NCI-H774 (cell line): Measurements from ENCODE around the gene APP.

ENCODE experiments used
- DNase-seq: peaks from one replicate; lab custom pipeline; 2025; lab: John Stamatoyannopoulos, UW

The APP gene

DNA sequence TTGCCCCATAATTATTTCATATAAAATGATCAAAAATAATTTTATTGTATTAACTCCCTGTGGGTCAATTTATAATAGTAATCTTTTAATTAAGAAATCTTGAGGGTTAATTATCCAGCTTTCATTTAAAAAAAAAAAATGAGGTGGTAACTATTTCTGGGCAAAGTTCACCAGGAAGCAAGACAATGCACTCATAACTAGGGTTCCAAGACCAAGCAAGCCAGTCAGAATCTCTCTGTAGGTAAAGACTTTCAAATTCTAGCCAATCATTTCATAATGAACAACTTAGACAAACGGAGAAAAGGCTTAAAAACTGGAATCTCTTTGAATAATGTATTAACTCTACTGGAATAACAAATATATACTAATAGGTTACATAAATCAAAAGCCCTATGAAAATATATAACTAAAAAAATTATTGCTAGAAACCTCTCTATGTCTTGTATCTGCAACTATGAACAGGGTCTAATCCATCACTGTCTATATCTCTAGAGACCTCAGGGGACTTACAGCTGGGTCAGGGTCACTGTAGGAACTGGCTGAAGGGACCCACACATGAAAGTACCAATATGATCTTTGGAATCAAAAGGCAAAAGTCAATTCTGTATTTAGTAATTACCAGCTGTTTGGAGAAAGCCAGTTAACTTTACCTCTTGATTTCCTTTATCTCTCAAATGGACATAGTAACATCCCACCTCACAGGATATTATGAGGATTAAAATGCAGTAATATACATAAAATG lies 43.3 kb downstream of the APP start:
- no peak for DNase-seq

DNA sequence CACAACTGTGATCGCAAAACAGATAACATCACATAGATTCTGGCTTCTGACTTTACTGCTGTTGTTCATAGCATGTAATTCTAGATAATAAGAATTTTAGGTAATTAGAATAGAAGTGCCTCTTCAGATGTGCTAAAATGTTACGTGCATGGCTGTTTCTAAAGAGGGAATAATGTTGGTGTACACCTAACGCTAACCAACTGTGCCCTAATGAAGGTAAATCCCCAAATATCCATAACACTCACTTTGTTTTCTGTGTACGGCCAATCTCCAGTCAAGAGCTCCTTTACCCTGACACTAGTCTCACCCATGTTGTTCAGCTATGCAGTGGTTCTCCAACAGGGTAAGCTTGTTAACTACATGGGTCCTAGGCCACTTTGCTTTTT lies 44.4 kb downstream of the APP start:
- no peak for DNase-seq

DNA sequence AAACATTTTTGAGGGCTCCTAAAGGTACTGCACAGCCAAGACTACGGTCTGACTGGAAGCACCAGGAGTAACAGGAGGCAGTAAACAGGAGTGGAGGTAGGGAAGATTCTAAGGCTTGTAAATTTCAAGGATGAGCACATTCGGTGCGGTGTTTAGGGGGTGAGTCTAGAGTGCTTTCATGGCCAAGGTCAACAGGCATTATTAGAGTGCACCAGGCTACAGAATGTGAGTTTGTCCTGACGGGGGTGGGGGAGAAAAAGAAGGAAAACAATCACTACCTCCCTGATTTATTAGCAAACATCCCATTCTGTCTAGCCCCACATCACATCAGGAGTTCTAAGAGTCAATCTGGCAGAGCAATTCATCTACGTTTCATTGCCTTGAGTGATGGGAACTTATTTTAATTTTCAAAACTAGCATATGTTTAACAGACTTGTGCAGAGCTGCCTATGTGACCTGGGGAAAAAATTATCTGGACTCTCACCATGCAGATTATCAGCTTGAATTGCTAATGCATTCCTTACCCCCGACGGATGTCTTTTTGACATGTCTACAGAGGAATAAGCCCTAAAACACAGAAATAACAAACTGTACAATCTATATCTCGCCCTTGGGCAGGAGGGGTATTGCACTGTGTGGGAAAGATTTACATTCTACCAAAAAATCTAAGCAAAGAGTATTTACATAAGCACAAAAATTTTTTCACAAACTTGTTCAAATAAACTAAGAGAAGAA lies 45.0 kb downstream of the APP start:
- DNase-seq = no peak

DNA sequence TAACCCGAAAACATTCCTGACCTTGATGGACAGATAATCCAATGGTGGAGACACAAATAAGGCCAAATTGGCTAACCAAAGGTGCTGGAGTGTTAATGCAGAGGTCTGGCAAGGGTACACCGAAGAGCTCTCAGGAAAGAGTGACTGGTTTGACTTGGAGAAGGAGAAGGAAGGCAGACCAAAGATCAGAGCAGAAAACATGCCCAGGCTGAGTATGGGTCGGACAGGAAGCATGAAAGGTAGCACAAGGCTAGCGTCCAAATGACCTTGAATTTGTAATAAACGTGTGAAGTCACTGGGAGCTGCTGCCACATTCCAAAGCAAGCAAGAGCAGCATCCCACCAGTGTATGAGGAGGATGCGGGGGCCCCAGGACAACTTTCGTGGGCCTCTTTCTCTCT lies 45.7 kb downstream of the APP start:
- DNase-seq = no peak

DNA sequence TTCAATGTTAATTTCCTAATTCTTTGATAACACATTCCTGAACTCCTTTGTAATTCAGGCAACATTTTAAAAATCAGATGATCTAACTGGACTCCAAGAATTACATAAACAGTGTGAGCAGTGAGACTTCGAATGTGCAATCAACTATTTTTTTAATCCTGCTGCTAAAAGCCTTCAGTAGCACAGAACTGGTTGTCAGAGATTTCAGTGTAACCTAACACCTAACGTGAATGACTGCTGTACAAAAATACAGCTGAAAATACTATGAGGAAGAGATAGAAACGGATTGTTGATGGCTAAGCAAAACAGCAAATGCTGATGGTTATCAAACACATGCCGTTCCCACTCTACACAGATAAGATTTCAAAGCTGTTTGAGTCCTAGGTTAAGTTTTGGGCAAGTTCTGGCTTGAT lies 46.1 kb downstream of the APP start:
- DNase-seq = no peak

DNA sequence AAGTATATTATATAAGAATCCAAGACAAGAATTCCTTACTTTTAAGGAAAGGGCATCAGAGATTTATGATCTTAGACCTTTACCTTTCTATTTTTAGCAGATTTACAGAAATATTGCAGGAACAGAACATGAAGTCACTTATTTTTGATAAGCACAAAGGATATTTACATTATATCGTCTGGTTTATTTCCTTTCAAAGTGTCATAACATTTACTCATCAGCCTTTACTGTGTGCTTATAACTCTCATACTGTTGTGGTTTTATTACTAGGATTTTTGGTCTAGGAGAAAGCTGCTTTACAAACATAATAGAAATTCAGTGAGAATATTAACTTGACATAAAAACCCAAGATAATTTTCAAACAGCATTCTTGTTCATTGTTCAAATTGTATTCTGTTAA lies 47.6 kb downstream of the APP start:
- no peak for DNase-seq

DNA sequence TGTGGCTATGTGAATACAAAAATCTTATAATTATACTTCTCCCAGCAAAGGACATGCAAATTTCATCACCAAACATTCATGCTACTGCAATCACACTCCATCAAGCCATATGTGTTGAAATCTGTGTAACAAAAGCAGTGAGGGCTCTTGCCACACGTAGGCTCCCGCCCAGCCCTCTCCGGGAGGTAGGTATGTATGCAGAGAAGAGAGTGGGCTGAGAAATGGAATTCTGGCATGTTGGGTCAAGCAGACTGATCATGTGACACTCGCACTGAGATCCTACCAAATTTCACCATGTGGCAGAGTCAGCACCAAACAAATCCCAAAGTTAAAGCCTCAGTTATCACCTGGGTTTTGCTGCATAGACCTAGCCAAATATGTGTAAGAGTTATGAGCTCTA lies 49.7 kb downstream of the APP start:
- DNase-seq = no peak

DNA sequence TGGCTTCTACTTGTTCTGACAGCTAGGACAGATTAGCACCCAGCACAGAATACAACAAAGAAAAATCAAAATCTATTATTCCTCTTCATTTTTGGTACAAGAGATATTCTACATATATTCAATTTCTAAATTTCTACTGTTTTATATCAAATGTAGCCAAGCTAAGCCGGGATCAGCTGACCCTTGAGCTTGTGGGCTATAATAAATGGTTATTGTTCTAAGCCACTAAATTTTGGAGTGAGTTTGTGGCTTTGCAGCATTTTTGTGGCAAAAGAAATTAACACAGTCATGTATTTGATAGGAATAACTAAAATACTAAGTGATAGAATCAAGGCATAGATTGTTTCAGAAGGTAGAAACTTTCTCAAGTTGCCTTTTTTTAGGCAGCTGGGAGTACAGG lies 50.7 kb downstream of the APP start:
- no peak for DNase-seq

DNA sequence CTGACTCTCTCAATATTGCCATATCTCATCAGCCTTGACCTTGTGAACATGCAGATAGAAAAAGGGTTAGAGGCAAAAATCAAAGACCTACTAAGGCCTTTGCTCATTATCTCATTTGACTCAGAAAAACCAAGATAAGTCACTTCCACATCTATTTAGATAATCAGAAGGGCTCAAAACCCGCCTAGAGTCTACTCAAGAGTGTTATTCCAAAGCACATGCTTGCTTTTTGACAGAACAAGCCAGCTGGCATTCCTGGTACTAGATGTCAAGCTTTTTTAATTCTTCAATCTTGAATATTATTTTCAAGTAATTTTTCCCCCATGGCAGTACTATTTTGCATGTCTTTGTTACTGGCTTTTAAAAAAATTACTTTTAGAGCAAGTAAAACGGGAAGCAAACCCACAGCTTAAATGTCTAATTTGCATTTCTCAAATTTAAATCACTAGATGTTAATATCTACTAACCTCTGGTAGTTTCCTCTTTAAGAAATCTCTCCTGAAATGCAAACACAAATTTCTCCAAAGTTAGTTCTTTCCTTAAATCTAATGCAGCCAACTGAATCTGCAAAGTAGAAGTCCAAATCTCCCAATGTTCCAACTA lies 51.5 kb downstream of the APP start:
- DNase-seq = no peak

DNA sequence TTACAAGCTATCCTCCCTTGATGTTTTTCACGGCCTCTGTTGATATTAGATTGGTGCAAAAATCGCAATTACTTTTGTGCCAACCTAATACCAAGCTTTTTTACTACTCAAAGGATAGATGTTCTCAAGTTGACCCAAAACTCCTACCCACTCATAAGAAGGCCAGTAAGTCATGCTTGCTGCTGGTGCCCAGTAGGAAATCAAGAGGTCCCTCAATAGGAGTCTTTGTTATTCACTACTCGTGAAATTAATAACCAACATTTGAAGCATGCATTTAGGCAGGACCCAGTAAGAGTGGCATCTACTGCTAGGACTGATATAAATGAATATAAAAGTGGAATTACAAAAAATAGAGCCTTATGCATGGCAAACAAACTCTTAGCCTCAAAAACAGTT lies 52.6 kb downstream of the APP start:
- no peak for DNase-seq

DNA sequence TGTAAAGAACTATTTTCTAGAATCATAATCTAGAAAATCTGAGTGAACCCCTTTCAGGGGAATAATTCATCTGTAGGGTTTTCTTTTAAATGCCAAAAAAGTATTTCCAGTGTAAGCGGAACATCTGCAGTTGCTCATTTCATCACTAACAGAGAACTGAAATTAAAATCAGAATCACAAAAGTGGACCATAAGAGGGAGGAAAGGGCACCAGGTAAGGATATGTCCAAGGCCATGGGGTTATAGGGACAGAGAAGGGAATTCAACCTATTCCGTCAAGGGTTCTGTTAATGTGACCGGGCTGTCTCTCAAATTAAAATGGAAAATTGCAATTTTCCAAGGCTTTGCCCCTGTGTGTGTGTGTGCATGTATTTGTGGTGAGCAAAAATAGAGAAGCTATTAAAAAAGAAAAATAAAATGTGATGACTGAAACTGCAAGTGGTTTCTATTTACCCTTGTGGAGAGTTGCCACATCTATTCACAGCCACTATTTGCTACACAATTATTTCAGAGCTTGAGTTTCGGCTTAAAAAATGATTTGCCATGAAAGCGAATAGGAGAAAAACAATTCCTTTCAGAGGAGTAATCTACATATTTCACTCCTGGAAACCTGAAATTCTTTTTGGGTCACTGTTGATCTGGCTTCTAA lies 53.1 kb downstream of the APP start:
- peak; percentile 41 for DNase-seq

DNA sequence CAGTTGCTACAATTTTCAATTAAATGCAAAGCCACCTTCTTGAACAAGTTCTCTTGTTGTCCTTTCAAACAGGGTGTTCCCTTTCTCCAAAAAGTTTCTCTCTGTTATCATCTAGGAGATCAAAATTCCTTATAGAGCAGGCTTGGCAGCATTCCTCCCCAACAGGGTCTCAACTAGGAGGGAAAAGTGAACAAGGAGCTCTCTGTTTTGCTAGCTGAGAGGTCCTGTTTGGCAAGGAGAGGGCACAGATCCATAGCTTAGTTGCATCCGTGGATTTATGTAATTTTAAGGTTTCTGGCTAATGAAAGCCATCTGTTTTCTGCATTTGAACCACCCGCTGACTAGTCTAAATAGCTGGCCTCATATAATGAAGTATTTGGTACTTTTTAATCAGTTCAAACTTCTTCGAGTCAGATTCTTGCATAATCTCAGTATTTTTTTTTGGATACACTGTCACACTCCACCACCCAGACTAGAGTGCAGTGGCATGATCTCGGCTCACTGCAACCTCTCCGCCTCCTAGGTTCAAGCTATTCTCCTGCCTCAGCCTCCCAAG lies 54.0 kb downstream of the APP start:
- DNase-seq = no peak

DNA sequence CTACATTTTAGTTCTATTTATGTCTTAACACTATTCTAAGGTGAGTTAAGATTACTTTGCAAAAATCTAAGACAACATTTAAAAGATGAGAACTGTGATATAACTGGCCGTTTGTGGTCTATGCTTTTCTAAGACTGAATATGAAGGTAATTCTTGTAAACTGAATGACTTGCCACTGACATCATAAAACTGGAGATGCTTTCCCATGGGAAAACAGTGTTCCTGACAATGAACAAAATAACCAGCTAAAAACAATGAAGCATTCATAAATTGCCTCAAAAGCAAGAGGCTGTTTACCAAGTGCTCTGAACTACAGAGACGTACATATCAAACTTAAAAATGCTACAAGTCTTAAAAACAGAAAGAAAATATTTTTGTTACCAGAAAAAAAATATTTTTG lies 54.7 kb downstream of the APP start:
- DNase-seq = no peak

DNA sequence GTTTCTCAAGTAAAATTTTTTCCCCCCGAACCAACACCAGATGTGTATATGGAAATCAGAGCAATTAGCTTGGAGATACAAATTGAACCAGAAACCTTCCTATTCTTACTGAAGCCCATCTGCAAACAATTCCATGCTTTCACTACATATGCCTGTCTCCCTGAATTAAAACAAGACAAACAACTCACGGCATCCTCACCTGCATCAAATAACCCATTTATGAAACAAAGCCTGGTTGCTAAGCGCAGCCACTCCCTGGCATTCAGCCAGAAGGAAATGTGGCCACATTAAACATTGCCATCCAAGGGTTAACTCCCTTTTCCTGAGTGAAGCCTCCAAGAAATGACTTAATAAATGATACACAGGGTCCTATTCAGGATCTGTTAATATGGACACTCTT lies 55.3 kb downstream of the APP start:
- peak; percentile 75 for DNase-seq

DNA sequence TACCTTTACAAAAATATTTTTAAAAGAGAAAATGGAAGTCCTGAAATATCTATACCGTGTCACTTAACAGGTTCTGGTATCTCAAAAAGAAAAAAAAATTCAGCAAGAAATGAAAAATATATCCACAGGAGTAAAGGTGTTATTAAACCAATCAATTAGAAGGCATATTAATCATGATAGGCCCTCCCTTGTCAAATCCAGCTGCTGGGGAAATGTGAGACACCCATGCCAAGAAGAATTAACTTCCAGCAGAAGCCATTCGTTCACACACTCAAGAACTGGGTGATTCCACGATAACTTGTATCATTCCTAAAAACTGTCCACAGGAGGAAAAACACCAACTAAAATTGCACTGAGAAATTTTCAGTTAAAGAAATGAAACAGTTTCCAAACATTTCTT lies 57.6 kb downstream of the APP start:
- DNase-seq = no peak

DNA sequence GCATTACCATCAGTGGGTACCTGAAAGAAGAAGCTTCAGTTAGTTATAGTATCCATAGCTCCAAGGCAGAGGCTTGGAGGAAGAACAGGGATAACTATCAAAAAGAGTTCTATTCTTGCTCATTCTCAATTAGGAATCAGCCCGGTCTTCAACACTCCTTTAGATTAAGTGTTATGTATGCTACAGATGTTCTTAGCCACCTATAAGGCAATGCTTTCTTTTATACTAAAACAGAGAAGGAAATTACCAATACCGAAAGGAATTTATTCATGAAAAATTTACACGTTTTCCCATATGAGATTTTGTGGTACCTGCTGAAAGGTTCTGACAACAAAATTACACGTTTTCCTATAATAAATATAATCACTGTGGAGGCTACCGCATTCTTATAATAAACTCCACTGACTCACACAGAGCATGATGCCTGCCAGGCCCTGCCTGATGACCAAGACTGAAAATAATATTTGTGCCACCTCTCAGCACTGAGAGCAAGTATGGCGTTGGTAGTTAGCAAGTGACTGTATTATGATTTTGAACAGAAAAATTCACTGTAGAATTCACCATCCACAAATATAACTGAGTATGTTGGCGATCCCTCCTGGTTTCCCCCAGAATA lies 58.3 kb downstream of the APP start:
- no peak for DNase-seq

DNA sequence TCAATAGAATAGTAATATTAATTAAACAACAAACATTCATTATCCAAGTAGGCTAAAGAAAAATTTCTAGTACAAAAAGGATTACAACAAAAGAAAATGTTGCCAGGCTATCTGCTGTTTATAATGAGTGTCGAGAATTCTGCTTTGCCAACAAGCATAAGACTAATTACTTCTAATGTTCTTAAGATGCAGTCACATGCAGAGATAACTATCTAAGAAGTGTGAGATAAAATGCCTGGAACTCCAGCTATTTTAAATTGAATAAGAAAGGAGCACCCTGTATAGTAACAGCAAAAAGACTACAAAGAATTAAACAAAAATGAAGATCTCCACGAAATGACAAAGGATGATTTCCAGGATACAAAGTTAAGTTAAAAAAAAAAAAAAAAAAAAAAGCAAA lies 59.9 kb downstream of the APP start:
- DNase-seq = no peak

DNA sequence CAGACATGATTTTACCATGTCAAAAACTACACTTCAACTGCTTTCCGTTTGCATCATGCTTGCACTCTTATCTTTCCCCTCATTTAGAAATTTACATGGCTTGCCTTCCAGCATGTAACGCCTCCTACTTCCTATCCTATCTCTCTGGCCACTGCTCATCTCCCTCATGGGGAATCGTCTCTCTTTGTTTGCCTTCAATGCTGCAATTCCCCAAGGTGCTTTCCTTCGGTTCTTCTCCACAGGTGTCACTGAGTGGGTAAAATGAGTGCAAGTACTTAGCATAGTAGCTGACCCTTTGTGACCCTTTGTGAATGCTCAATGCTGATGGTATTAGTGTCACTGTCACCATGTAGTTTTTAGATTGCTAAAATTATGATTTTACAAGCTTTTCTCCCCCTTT lies 63.1 kb downstream of the APP start:
- DNase-seq = no peak

DNA sequence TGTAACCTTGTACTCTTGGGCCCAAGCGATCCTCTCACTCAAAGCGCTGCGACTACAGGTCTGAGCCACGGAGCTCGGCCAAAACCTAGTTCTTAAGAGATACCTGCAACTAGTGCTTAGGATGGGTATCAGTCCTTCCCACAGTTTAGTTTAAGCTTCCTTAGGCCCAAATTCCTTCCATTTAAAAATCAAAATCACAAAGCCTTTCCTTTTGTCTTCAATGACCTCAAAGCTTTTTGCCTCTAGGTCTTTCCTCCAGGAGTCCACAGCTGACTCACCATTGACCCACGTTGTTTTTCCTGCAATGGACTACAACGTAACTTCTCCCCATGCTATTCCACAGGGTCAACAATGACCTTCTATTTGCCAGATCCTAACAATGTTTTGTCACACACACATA lies 64.0 kb downstream of the APP start:
- DNase-seq = no peak

DNA sequence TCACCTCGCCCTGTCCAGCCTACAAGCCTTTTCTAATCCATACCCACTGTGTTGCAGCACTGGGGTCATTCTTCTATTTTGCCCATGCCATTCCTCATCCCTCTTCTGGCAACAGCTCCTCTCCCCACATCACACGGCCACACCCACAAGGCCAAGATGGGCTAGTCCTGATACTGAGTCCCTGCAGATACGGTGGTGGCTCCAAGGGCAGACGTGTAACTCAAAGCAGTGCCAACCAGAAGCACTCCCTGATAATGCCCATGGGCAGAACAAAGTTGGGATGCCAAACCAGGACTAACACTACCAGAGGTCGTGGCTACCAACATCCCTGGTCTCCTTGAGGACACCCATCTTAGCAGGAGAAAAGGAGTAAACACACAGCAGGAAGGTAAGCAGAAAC lies 64.8 kb downstream of the APP start:
- no peak for DNase-seq

DNA sequence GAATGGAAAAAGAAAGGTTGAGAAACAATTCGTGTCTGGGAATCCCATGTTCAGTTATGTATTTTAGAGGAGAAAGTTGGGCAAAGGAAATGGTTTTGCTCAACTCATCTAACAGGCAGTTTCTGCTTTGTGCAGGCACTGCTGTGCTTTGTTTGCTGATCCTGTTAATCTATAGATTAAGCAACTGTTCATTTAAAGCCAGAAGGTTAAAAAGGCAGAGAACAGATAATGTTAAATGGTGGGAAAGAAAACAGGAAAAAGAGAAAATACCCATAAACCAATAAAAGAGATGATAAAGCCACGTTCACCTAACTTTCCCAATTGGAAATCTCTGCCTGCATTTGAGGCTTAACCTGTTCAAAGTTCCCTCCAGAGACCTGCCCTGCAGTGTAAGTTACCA lies 70.0 kb downstream of the APP start:
- DNase-seq = no peak

DNA sequence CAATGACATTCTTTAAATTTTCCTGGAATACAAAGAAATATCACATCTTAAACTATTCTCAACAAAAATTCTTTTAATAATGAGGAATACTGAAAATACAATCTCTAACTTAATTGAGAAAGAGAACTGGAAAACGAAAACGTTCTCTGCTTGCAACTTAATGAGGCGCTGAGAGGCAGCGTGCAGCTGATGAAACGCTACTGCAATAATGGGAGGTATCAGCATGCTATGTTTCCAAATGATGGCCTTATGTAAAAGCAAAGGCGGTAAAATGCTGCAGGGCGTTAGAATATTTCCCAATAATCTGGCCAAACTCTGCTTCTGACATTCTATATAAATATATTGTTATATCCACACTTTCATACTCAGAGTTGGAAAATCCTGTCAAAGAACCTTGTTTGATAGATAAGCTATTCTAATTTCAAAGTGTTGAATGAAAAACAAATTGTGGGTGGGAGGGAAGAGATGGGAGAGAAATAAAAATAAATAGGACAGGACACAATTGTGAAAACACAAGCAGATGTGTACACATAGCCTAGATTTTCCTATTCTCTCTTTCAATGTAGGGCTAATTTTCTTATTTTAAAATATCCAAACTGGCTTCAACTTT lies 70.9 kb downstream of the APP start:
- no peak for DNase-seq
